Measurements from ENCODE around the gene RGL3. TPM values are rescaled to one million over a fixed set of nuclear protein-coding genes. Genes with fewer than 3 reads are reported as not detected.

Gene RGL3
- total RNA-seq, 1 donor from 2014 or later, result 3.6 TPM

- Mint-ChIP-seq H3K4me3 (ENCODE audit: unreplicated experiment) (no peak overlapping the region), H3K27me3 (ENCODE audit: low read depth, unreplicated experiment) (peaks cover 4% of the 10 kb centered on the region), H3K9me3 (ENCODE audit: unreplicated experiment) (no peaks in the 10 kb centered on the region), H3K36me3 (ENCODE audit: low read depth, unreplicated experiment) (no peaks in the 10 kb centered on the region), H3K4me1 (ENCODE audit: low read depth, unreplicated experiment) (no peaks in the 10 kb centered on the region), H3K27ac (ENCODE audit: unreplicated experiment) (no peak overlapping the region)
- no peaks in the 10 kb centered on the region for H3K36me3 ChIP-seq (ENCODE audit: insufficient read depth, low read length)
- no peak for DNase-seq (ENCODE audit: low read depth)
- no peaks in the 10 kb centered on the region for H4K20me1 ChIP-seq (ENCODE audit: insufficient read depth, low read length)
- TF ChIP-seq CTCF (IDR thresholded peaks at IDR 0.05; ENCODE audit: insufficient read depth, low read depth, low read length) (no peak), EZH2 (IDR thresholded peaks at IDR 0.05; ENCODE audit: insufficient read depth, low read length) (no peak)
- no peaks in the 10 kb centered on the region for H3K27me3 ChIP-seq (ENCODE audit: insufficient read depth, low read length)
- H3K79me2 ChIP-seq (ENCODE audit: insufficient read depth, low read length), result no peaks in the 10 kb centered on the region
- no peak overlapping the region for H3K4me2 ChIP-seq (ENCODE audit: low read length)
- H3K9me3 ChIP-seq (ENCODE audit: insufficient read depth, low read depth, low read length), result peaks cover 2% of the 10 kb centered on the region
- FAIRE-seq, result no peak
- no peaks in the 10 kb centered on the region for H3K4me1 ChIP-seq (ENCODE audit: insufficient read depth, low read length)
- no peak overlapping the region for H3K4me3 ChIP-seq (ENCODE audit: insufficient read depth, low read depth, low read length)
- H2AFZ ChIP-seq (ENCODE audit: low read depth, low read length), result no peak overlapping the region
- no peak overlapping the region for H3K27ac ChIP-seq (ENCODE audit: low read depth, low read length)
- no peak overlapping the region for H3K9ac ChIP-seq (ENCODE audit: low read length)
These were observed 28.8 kb downstream of the RGL3 start for GRCh38 chr19:11390359-11390758.

- Histone ChIP-seq H3K79me2 (ENCODE audit: insufficient read depth, low read length) (no peaks in the 10 kb centered on the region), H3K4me2 (ENCODE audit: low read length) (no peak overlapping the region), H3K4me1 (ENCODE audit: insufficient read depth, low read length) (no peaks in the 10 kb centered on the region), H4K20me1 (ENCODE audit: insufficient read depth, low read length) (no peaks in the 10 kb centered on the region), H2AFZ (ENCODE audit: low read depth, low read length) (no peak overlapping the region), H3K9ac (ENCODE audit: low read length) (no peak overlapping the region), H3K27ac (ENCODE audit: low read depth, low read length) (no peak overlapping the region), H3K27me3 (ENCODE audit: insufficient read depth, low read length) (peaks cover 8% of the 10 kb centered on the region), H3K4me3 (ENCODE audit: insufficient read depth, low read depth, low read length) (no peak overlapping the region), H3K9me3 (ENCODE audit: insufficient read depth, low read depth, low read length) (peaks cover 2% of the 10 kb centered on the region), H3K36me3 (ENCODE audit: insufficient read depth, low read length) (no peaks in the 10 kb centered on the region)
- Mint-ChIP-seq H3K4me1 (ENCODE audit: low read depth, unreplicated experiment) (no peaks in the 10 kb centered on the region), H3K27me3 (ENCODE audit: low read depth, unreplicated experiment) (peaks cover 2% of the 10 kb centered on the region), H3K36me3 (ENCODE audit: low read depth, unreplicated experiment) (no peaks in the 10 kb centered on the region), H3K27ac (ENCODE audit: unreplicated experiment) (no peak overlapping the region), H3K9me3 (ENCODE audit: unreplicated experiment) (no peaks in the 10 kb centered on the region), H3K4me3 (ENCODE audit: unreplicated experiment) (no peak overlapping the region)
- FAIRE-seq (no peak), DNase-seq (ENCODE audit: low read depth) (no peak)
- TF ChIP-seq EZH2 (IDR thresholded peaks at IDR 0.05; ENCODE audit: insufficient read depth, low read length) (no peak), CTCF (IDR thresholded peaks at IDR 0.05; ENCODE audit: insufficient read depth, low read depth, low read length) (no peak)
These were observed 31.7 kb downstream of the RGL3 start for GRCh38 chr19:11387162-11388034.

- Histone ChIP-seq H3K27ac (ENCODE audit: low read depth, low read length) (no peak overlapping the region), H3K79me2 (ENCODE audit: insufficient read depth, low read length) (no peaks in the 10 kb centered on the region), H3K4me3 (ENCODE audit: insufficient read depth, low read depth, low read length) (no peak overlapping the region), H2AFZ (ENCODE audit: low read depth, low read length) (no peak overlapping the region), H3K36me3 (ENCODE audit: insufficient read depth, low read length) (no peaks in the 10 kb centered on the region), H4K20me1 (ENCODE audit: insufficient read depth, low read length) (no peaks in the 10 kb centered on the region), H3K4me2 (ENCODE audit: low read length) (no peak overlapping the region), H3K9me3 (ENCODE audit: insufficient read depth, low read depth, low read length) (no peaks in the 10 kb centered on the region), H3K4me1 (ENCODE audit: insufficient read depth, low read length) (peaks cover 17% of the 10 kb centered on the region), H3K9ac (ENCODE audit: low read length) (no peak overlapping the region), H3K27me3 (ENCODE audit: insufficient read depth, low read length) (peaks cover 13% of the 10 kb centered on the region)
- DNase-seq (ENCODE audit: low read depth), result no peak
- Mint-ChIP-seq H3K27me3 (ENCODE audit: low read depth, unreplicated experiment) (peaks cover 7% of the 10 kb centered on the region), H3K27ac (ENCODE audit: unreplicated experiment) (no peak overlapping the region), H3K4me1 (ENCODE audit: low read depth, unreplicated experiment) (no peaks in the 10 kb centered on the region), H3K36me3 (ENCODE audit: low read depth, unreplicated experiment) (no peaks in the 10 kb centered on the region), H3K9me3 (ENCODE audit: unreplicated experiment) (no peaks in the 10 kb centered on the region), H3K4me3 (ENCODE audit: unreplicated experiment) (no peak overlapping the region)
- FAIRE-seq, result no peak
- TF ChIP-seq CTCF (IDR thresholded peaks at IDR 0.05; ENCODE audit: insufficient read depth, low read depth, low read length) (no peak), EZH2 (IDR thresholded peaks at IDR 0.05; ENCODE audit: insufficient read depth, low read length) (no peak)
These were observed 34.4 kb downstream of the RGL3 start for GRCh38 chr19:11384778-11385129.

Measured in astrocyte (in vitro differentiated cells and primary cell).